ENCODE measurements around the gene HOXB6. TPM values are rescaled to one million over a fixed set of nuclear protein-coding genes. Genes with fewer than 3 reads are reported as not detected.
A peak's percentile ranks its signal among the peaks of the same experiment; 100 is the strongest.

The HOXB6 gene
- total and polyA plus RNA-seq, 3 experiments from 2014 or later: 0.22 to 0.37 TPM; not detected in 1

- peaks cover 0 to 4% (median 0%) of the 10 kb centered on the region in 5 donors for H3K9me3 Mint-ChIP-seq
- Histone ChIP-seq H3K4me1 (ENCODE audit: insufficient read depth, low read length) (peaks cover 48% of the 10 kb centered on the region), H3K36me3 (ENCODE audit: insufficient read depth, low read length) (no peaks in the 10 kb centered on the region), H3K27ac (ENCODE audit: low read depth, low read length) (no peak overlapping the region), H3K4me3 (ENCODE audit: low read length) (peak overlapping the region; percentile 32), H3K27me3 (ENCODE audit: insufficient read depth, low read length, poor library complexity, severe bottlenecking) (peaks cover 58% of the 10 kb centered on the region), H3K9me3 (ENCODE audit: low read length) (no peaks in the 10 kb centered on the region)
- no peak for DNase-seq
- peak overlapping the region; percentile 91 to 98 (median 95) for H3K4me3 Mint-ChIP-seq
- CTCF ChIA-PET: interaction anchor here (1.2 kb wide), 2 partner anchors 21 to 266 kb away, joined by 3 read pairs; no protein-coding TSS in a partner anchor
- H3K4me1 Mint-ChIP-seq: peaks cover 34 to 56% (median 47%) of the 10 kb centered on the region in 3 donors
- H3K27ac Mint-ChIP-seq: peak overlapping the region in 3 of 8 donors; percentile 37 to 76 (median 63)
- H3K27me3 Mint-ChIP-seq: peaks cover 73 to 83% of the 10 kb centered on the region in 2 donors
- peaks cover 0 to 6% (median 2%) of the 10 kb centered on the region in 3 donors for H3K36me3 Mint-ChIP-seq
- POLR2A ChIA-PET: no interaction called here
Measured at GRCh38 chr17:48611681-48612455, 7.1 kb upstream of the HOXB6 start.

GRCh38 chr17:48611213-48611612 lies 6.4 kb upstream of the HOXB6 start:
- Mint-ChIP-seq H3K27me3 (peaks cover 73 to 82% of the 10 kb centered on the region in 2 donors), H3K36me3 (peaks cover 0 to 6% (median 0%) of the 10 kb centered on the region in 3 donors), H3K9me3 (peaks cover 0 to 4% (median 0%) of the 10 kb centered on the region in 5 donors), H3K27ac (peak overlapping the region in 6 of 8 donors; percentile 63 to 85 (median 71)), H3K4me1 (peaks cover 32 to 56% (median 46%) of the 10 kb centered on the region in 3 donors), H3K4me3 (peak overlapping the region; percentile 91 to 98 (median 95))
- CTCF ChIA-PET: no interaction called here
- POLR2A ChIA-PET: no interaction called here
- peak overlapping the region; percentile 57 for H3K27ac ChIP-seq (ENCODE audit: low read depth, low read length)
- H3K9me3 ChIP-seq (ENCODE audit: low read length): no peaks in the 10 kb centered on the region
- H3K4me1 ChIP-seq (ENCODE audit: insufficient read depth, low read length): peaks cover 48% of the 10 kb centered on the region
- H3K36me3 ChIP-seq (ENCODE audit: insufficient read depth, low read length): no peaks in the 10 kb centered on the region
- H3K27me3 ChIP-seq (ENCODE audit: insufficient read depth, low read length, poor library complexity, severe bottlenecking): peaks cover 52% of the 10 kb centered on the region
- peak overlapping the region; percentile 90 for H3K4me3 ChIP-seq (ENCODE audit: low read length)
- no peak for DNase-seq

GRCh38 chr17:48610282-48611211 lies 5.8 kb upstream of the HOXB6 start, which contains the start of gene HOXB7:
Gene HOXB7 (minus strand): TSS chr17:48611017. CDS start chr17:48610918, 99 bp downstream.
- Mint-ChIP-seq H3K36me3 (peaks cover 0 to 6% (median 0%) of the 10 kb centered on the region in 3 donors), H3K4me1 (peaks cover 32 to 53% (median 46%) of the 10 kb centered on the region in 3 donors), H3K27ac (peak within 1 kb of the TSS in 6 of 8 donors; percentile 63 to 85 (median 71)), H3K4me3 (peak within 1 kb of the TSS; percentile 91 to 98 (median 95)), H3K9me3 (peaks cover 0 to 4% (median 0%) of the 10 kb centered on the region in 5 donors), H3K27me3 (peaks cover 73 to 79% of the 10 kb centered on the region in 2 donors)
- Histone ChIP-seq H3K36me3 (ENCODE audit: insufficient read depth, low read length) (no peaks in the 10 kb centered on the region), H3K27me3 (ENCODE audit: insufficient read depth, low read length, poor library complexity, severe bottlenecking) (peaks cover 46% of the 10 kb centered on the region), H3K27ac (ENCODE audit: low read depth, low read length) (peak within 1 kb of the TSS; percentile 57), H3K4me1 (ENCODE audit: insufficient read depth, low read length) (peaks cover 48% of the 10 kb centered on the region), H3K9me3 (ENCODE audit: low read length) (no peaks in the 10 kb centered on the region), H3K4me3 (ENCODE audit: low read length) (peak within 1 kb of the TSS; percentile 90)
- POLR2A ChIA-PET: interaction anchor here (0.6 kb wide), 1 partner anchor 14 kb away, joined by 3 read pairs; no protein-coding TSS in a partner anchor
- CTCF ChIA-PET: interaction anchor here (1.0 to 2.1 kb wide), 4 partner anchors 9 to 348 kb away, joined by 3 to 8 read pairs (median 6); partner anchors contain the start of gene HOXB5
- peak; percentile 41 to 72 (median 68) for DNase-seq

- Histone ChIP-seq H3K9me3 (ENCODE audit: low read length) (no peaks in the 10 kb centered on the region), H3K4me1 (ENCODE audit: insufficient read depth, low read length) (peaks cover 44% of the 10 kb centered on the region), H3K27me3 (ENCODE audit: insufficient read depth, low read length, poor library complexity, severe bottlenecking) (peaks cover 46% of the 10 kb centered on the region), H3K4me3 (ENCODE audit: low read length) (peak overlapping the region; percentile 90), H3K36me3 (ENCODE audit: insufficient read depth, low read length) (no peaks in the 10 kb centered on the region), H3K27ac (ENCODE audit: low read depth, low read length) (peak overlapping the region; percentile 57)
- ChIA-PET POLR2A (interaction anchor here (0.6 to 0.9 kb wide), 2 partner anchors 9 to 15 kb away, joined by 3 read pairs; no protein-coding TSS in a partner anchor), CTCF (interaction anchor here (1.0 to 2.1 kb wide), 4 partner anchors 8 to 347 kb away, joined by 3 to 8 read pairs (median 6); partner anchors contain the start of gene HOXB5)
- Mint-ChIP-seq H3K4me3 (peak overlapping the region; percentile 75 to 98 (median 93)), H3K27me3 (peaks cover 71 to 78% of the 10 kb centered on the region in 2 donors), H3K36me3 (peaks cover 0 to 6% (median 0%) of the 10 kb centered on the region in 3 donors), H3K27ac (peak overlapping the region in 1 of 8 donors; percentile 11), H3K9me3 (peaks cover 0 to 3% (median 0%) of the 10 kb centered on the region in 5 donors), H3K4me1 (peaks cover 29 to 48% (median 41%) of the 10 kb centered on the region in 3 donors)
- DNase-seq: no peak
Measured at GRCh38 chr17:48609759-48610281, 5.0 kb upstream of the HOXB6 start.

GRCh38 chr17:48609033-48609432 lies 4.2 kb upstream of the HOXB6 start:
- DNase-seq: no peak
- peaks cover 47% of the 10 kb centered on the region for H3K27me3 ChIP-seq (ENCODE audit: insufficient read depth, low read length, poor library complexity, severe bottlenecking)
- no peaks in the 10 kb centered on the region for H3K36me3 ChIP-seq (ENCODE audit: insufficient read depth, low read length)
- no peaks in the 10 kb centered on the region for H3K9me3 ChIP-seq (ENCODE audit: low read length)
- H3K27ac Mint-ChIP-seq: peak overlapping the region in 2 of 8 donors; percentile 7 to 48
- peaks cover 0 to 3% (median 0%) of the 10 kb centered on the region in 5 donors for H3K9me3 Mint-ChIP-seq
- H3K4me1 ChIP-seq (ENCODE audit: insufficient read depth, low read length): peaks cover 36% of the 10 kb centered on the region
- peaks cover 73 to 79% of the 10 kb centered on the region in 2 donors for H3K27me3 Mint-ChIP-seq
- H3K4me3 ChIP-seq (ENCODE audit: low read length): no peak overlapping the region
- peaks cover 28 to 48% (median 41%) of the 10 kb centered on the region in 3 donors for H3K4me1 Mint-ChIP-seq
- peak overlapping the region; percentile 57 for H3K27ac ChIP-seq (ENCODE audit: low read depth, low read length)
- CTCF ChIA-PET: interaction anchor here (1.3 to 2.1 kb wide), 2 partner anchors 9 to 16 kb away, joined by 3 to 8 read pairs; partner anchors contain the start of gene HOXB5
- peak overlapping the region; percentile 10 to 97 (median 66) for H3K4me3 Mint-ChIP-seq
- POLR2A ChIA-PET: interaction anchor here (0.9 to 1.0 kb wide), 2 partner anchors 10 to 16 kb away, joined by 3 read pairs; partner anchors contain the start of gene HOXB5
- H3K36me3 Mint-ChIP-seq: peaks cover 0 to 6% (median 0%) of the 10 kb centered on the region in 3 donors

- peaks cover 0 to 1% (median 0%) of the 10 kb centered on the region in 5 donors for H3K9me3 Mint-ChIP-seq
- POLR2A ChIA-PET: interaction anchor here (1.0 kb wide), 1 partner anchor 15 kb away, joined by 3 read pairs; the partner anchor contains the start of gene HOXB5
Measured at GRCh38 chr17:48608494-48608834, 3.7 kb upstream of the HOXB6 start.

More at GRCh38 chr17:48608494-48608834, 3.7 kb upstream of the HOXB6 start:
- peak overlapping the region in 1 of 8 donors; percentile 48 for H3K27ac Mint-ChIP-seq
- Histone ChIP-seq H3K36me3 (ENCODE audit: insufficient read depth, low read length) (no peaks in the 10 kb centered on the region), H3K27ac (ENCODE audit: low read depth, low read length) (no peak overlapping the region), H3K4me3 (ENCODE audit: low read length) (no peak overlapping the region), H3K4me1 (ENCODE audit: insufficient read depth, low read length) (peaks cover 31% of the 10 kb centered on the region), H3K27me3 (ENCODE audit: insufficient read depth, low read length, poor library complexity, severe bottlenecking) (peaks cover 47% of the 10 kb centered on the region), H3K9me3 (ENCODE audit: low read length) (no peaks in the 10 kb centered on the region)
- H3K4me3 Mint-ChIP-seq: peak overlapping the region in 3 of 7 donors; percentile 65 to 93 (median 66)
- peaks cover 73 to 79% of the 10 kb centered on the region in 2 donors for H3K27me3 Mint-ChIP-seq
- DNase-seq: no peak
- CTCF ChIA-PET: interaction anchor here (1.3 kb wide), 1 partner anchor 8 kb away, joined by 3 read pairs; no protein-coding TSS in a partner anchor
- H3K4me1 Mint-ChIP-seq: peaks cover 23 to 47% (median 39%) of the 10 kb centered on the region in 3 donors
- peaks cover 0 to 6% (median 0%) of the 10 kb centered on the region in 3 donors for H3K36me3 Mint-ChIP-seq
